ENCODE results near the gene RIPOR3.

The RIPOR3 gene

DNA sequence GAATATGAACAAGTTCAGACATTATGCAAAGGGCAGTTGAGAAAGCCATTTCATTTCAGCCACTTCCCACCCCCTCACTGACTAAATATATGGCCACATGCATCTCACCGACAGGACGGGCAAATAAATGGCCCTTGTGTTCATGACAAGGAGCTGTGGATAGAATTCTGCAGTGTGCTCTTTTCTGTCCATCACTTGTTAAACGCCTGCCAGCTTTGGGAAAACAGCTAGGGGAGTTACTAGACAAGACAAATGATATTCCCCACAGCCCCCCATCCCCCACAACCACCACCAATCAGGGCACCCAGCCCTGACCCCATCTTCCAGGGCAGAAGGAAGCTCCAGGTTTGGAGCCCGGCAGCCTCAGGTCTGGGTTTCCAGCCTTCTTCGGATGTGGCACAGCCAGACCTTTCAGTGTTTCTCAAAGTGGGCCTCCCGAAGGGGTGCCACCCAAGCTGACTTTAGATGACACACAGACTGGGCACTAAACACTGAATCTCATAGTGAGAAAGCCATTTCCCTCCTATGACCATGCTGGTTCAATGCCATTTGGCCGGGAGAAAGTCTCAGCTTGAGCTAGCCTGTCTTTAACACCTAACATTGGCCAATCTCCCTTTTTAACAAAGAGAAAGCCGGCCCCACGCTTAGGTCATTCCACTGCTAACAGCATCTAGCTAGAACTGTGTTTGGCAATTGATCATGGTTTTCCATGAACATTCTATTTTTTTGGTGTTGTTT lies 4.0 kb upstream of the RIPOR3 start:
- TF ChIP-seq, protein P1, sequence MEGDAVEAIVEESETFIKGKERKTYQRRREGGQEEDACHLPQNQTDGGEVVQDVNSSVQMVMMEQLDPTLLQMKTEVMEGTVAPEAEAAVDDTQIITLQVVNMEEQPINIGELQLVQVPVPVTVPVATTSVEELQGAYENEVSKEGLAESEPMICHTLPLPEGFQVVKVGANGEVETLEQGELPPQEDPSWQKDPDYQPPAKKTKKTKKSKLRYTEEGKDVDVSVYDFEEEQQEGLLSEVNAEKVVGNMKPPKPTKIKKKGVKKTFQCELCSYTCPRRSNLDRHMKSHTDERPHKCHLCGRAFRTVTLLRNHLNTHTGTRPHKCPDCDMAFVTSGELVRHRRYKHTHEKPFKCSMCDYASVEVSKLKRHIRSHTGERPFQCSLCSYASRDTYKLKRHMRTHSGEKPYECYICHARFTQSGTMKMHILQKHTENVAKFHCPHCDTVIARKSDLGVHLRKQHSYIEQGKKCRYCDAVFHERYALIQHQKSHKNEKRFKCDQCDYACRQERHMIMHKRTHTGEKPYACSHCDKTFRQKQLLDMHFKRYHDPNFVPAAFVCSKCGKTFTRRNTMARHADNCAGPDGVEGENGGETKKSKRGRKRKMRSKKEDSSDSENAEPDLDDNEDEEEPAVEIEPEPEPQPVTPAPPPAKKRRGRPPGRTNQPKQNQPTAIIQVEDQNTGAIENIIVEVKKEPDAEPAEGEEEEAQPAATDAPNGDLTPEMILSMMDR (IDR thresholded peaks at IDR 0.05; ENCODE audit: insufficient read depth, missing control alignments) = no peak
- no peak for DNase-seq (ENCODE audit: insufficient read length, low spot score)
- FAIRE-seq = no peak

DNA sequence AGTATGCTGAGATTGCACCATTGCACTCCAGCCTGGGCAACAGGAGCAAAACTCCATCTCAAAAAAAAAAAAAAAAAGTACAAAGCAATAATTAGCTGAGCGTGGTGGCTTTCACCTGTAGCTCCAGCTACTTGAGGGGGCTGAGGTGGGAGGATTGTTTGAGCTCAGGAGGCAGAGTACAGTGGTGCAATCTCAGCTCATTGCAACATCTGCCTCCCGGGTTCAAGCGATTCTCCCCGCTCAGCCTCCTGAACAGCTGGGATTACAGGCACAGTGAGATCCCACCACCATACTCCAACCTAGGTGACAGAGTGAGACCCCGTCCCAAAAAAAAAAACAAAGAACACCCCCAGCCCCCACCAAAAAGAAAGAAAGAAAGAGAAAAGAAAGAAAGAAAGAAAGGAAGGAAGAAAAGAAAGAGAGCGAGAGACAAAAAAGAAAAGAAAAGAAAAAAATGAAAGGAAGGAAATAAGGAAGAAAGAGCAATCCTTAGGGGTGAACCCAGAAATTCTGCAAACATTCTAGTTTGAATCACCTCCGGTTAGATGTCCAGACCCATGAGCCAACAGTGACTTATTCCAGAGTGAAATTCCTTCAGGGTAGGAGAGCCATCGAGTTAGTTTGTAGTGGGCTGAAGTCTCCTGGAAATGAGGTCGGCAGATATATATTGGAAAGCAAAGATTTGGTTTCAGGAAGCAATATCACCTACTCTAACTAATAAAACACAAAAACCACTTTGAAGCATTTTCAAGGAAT lies 3.2 kb upstream of the RIPOR3 start:
- TF ChIP-seq, protein P1 (IDR thresholded peaks at IDR 0.05; ENCODE audit: insufficient read depth, missing control alignments) = no peak
- DNase-seq (ENCODE audit: insufficient read length, low spot score) = no peak
- FAIRE-seq = no peak

DNA sequence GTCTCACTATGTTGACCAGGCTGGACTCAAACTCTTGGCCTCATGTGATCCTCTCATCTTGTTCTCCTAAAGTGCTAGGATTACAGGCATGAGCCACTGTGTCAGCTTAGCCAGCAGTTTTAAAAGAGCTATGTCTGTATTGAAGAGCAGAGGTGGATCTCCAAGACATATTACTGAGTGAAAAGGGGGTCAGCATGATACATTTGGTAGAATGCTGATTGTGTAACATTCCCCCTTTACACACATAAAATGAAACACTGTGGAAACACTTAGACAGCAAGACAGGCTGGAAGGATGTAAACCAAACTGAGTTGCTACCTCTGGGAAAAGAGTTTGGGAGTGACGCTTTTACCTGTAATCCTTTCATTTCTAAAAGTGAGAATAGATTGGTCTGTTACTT lies 1.7 kb upstream of the RIPOR3 start:
- TF ChIP-seq, protein P1 (IDR thresholded peaks at IDR 0.05; ENCODE audit: insufficient read depth, missing control alignments) = no peak
- FAIRE-seq (no peak), DNase-seq (ENCODE audit: insufficient read length, low spot score) (no peak)

DNA sequence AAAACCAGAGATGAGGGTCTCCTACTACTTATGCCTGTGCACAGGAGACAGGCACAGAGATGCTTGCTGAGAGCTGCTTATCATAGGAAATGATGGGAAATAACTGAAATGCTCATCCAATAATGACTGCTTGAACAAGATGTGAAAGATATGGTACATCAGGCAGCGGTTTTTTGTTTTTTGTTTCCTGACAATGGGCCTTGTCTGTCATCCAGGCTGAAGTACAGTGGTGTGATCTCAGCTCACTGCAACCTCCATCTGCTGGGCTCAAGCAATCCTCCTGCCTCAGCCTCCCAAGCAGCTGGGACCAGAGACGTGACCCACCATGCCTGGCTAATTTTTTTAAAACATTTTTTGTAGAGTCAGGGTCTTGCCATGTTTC lies 1.2 kb upstream of the RIPOR3 start:
- FAIRE-seq (no peak), DNase-seq (ENCODE audit: insufficient read length, low spot score) (no peak)
- TF ChIP-seq, protein P1 (IDR thresholded peaks at IDR 0.05; ENCODE audit: insufficient read depth, missing control alignments) = no peak

DNA sequence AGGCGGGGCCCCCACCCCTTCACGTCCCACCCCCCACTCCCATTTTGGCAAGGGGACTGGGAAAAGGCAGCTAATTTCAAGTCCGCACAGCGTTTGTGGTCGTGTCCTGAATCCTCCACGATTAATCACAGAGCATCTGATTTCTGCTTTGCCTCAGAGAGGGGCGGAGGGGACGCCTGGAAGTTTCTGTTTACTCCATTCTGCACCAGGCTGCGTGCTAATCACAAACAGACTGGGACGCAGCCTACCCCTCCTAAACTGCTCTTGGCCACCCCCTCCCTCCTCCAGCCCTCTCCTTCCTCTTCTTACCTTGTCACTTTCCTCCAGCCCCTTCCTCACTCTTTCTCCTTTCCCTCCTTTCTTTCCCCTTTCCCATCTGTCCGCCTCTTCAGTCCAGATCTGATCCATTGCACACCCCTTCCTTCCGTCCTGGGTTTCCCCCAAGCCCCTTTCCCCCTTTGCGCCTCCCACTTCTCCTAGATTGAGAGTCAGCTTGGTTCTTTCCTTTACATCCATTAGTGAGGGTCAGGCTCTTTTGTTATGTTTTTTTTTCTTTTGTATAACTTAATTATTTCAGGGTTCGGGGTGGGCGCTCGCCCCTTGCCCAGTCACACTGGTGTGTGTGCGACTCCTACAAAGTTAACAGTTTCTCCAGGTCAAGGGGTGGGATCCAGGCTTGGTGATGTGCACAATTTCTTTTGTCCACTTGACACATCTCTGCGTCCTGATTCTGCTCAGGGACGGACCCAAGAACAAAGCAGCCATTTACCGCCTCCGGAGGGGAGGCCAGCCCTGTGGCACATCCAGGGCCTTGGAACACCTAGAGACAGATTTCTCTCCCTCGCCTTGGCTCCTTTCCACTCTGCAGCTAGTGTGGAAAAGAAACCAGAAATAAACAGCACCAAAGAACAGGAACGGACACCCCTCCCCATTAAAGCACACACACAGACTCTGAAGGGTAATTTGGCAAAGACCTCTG lies 520 bp upstream of the RIPOR3 start:
- TF ChIP-seq, protein P1 (IDR thresholded peaks at IDR 0.05; ENCODE audit: insufficient read depth, missing control alignments) = no peak
- DNase-seq (ENCODE audit: insufficient read length, low spot score) (no peak), FAIRE-seq (no peak)

DNA sequence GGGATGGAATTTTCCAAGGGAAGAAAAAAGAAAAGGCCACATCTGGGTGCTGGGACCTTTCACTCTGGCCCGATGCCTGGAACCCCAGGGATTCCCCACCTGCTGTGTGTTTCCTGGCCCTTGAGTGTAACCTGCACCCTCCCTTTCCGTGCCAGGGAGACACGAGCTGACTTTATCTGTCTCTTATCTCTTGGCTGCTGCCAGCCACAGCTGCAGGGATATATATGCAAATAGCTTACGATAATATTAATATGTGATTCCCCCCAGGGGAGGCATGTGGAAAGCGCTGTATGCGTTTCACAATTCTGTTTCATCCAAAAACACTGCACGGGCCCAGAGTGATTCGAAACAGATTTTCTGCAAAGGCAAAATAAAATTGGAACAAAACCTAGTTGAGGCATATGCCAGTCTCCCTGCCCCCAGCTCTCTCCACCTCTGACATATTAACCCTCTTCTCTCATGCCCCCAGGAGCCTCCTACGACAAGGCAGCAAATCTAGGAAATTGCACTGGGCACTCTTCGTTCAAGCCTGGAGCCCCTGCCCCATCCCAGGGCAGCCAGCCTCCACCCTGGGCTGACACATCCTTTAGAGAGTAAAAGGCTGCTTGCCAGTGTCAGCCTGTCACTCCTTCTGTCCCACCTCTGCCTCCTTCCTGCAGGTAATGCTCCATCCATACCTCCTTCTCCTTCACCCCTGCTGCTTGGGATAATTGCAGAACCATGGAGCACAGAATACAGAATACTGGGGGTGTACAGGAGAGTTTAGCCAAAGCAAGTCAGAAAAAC lies 1.3 kb downstream of the RIPOR3 start:
- TF ChIP-seq, protein P1 (IDR thresholded peaks at IDR 0.05; ENCODE audit: insufficient read depth, missing control alignments) = no peak
- no peak for DNase-seq (ENCODE audit: insufficient read length, low spot score)
- no peak for FAIRE-seq
